HepG2 (cell line): ENCODE data around the gene PRSS53. TPM values are rescaled to one million over a fixed set of nuclear protein-coding genes. Genes with fewer than 3 reads are reported as not detected.

Experiments used
- ARID5B ChIP-seq: IDR thresholded peaks from 2 replicates; pipeline ENCODE4 v1.4.0; 2020; ENCODE audit warnings: mild to moderate bottlenecking, missing genetic modification reagents
- FOXO4 ChIP-seq: sonication (generic); formaldehyde crosslinking; conservative IDR thresholded peaks from 2 replicates; pipeline ENCODE4 v1.8.1; 2023; ENCODE audit warnings: missing genetic modification reagents
- HINFP ChIP-seq: sonication (generic); formaldehyde crosslinking; IDR thresholded peaks from 2 replicates; pipeline ENCODE4 v1.4.0; 2020; ENCODE audit warnings: low read depth, mild to moderate bottlenecking, missing genetic modification reagents
- MLLT10 ChIP-seq: sonication (generic); formaldehyde crosslinking; IDR thresholded peaks from 2 replicates; pipeline ENCODE4 v1.4.0; 2020; ENCODE audit warnings: missing genetic modification reagents
- NFIB ChIP-seq: sonication (generic); formaldehyde crosslinking; IDR thresholded peaks from 2 replicates; pipeline ENCODE4 v1.9.0; 2021; ENCODE audit warnings: missing genetic modification reagents, mild to moderate bottlenecking, borderline replicate concordance
- NFRKB ChIP-seq: fragments of 450-650 bp; IDR thresholded peaks from 2 replicates; pipeline ENCODE4 v1.6.1; 2017
- SATB2 ChIP-seq: sonication (generic); formaldehyde crosslinking; IDR thresholded peaks from 2 replicates; pipeline ENCODE4 v1.5.0; 2020; ENCODE audit warnings: missing genetic modification reagents
- TBP ChIP-seq: sonication (generic); formaldehyde crosslinking; IDR thresholded peaks from 2 replicates; pipeline ENCODE4 v1.5.0; 2020; ENCODE audit warnings: missing genetic modification reagents
- ZNF12 ChIP-seq: sonication (generic); formaldehyde crosslinking; IDR thresholded peaks from 2 replicates; pipeline ENCODE4 v1.5.0; 2020; ENCODE audit warnings: missing genetic modification reagents
- ZNF205 ChIP-seq: IDR thresholded peaks from 2 replicates; pipeline ENCODE4 v1.6.1; 2018; ENCODE audit warnings: missing biosample characterization, missing genetic modification reagents
- polyA plus RNA-seq, 8 experiments: library from polyadenylated mRNA; depleted of rRNA in 3 of 8; stranded (reverse) in 7 of 8; unstranded in 1 of 8; fragments of >200 nt; fragmentation: Illumina TruSeq in 4 of 8; extraction: Trizol in 4 of 8; gene quantifications; 2 replicates each; pipeline versions ENCODE4 v1.2.1 to v1.2.3, GENCODE V29; 2011 to 2016; ENCODE audit warnings: low read depth in 4 of 8, missing spikeins in 1 of 8, mixed read lengths in 1 of 8; ENCODE audit not compliant: insufficient read depth in 1 of 8
- total RNA-seq, 5 experiments: library from RNA; depleted of rRNA; stranded (reverse); fragments of >200 nt; fragmentation: Illumina TruSeq; extraction: Trizol; gene quantifications; 2 replicates each; pipeline ENCODE4 v1.2.3, GENCODE V29; 2016; ENCODE audit warnings: low read depth in 1 of 5
- TF ChIP-seq, protein P1 (sequence below): sonication (generic); formaldehyde crosslinking; IDR thresholded peaks from 2 replicates; pipeline ENCODE4 v1.5.0; 2020; ENCODE audit warnings: mild to moderate bottlenecking, missing genetic modification reagents
- TF ChIP-seq, protein P2 (sequence below): sonication (generic); formaldehyde crosslinking; IDR thresholded peaks from 2 replicates; pipeline ENCODE4 v1.8.0; 2022; ENCODE audit warnings: missing genetic modification reagents, mild to moderate bottlenecking, moderate library complexity, borderline replicate concordance

PRSS53 gene
- total and polyA plus RNA-seq, 2 of the 13 experiments (the other 11 are each of a cell fraction or from before 2014, with no cell fraction given) = 2.2 to 7.4 TPM

DNA sequence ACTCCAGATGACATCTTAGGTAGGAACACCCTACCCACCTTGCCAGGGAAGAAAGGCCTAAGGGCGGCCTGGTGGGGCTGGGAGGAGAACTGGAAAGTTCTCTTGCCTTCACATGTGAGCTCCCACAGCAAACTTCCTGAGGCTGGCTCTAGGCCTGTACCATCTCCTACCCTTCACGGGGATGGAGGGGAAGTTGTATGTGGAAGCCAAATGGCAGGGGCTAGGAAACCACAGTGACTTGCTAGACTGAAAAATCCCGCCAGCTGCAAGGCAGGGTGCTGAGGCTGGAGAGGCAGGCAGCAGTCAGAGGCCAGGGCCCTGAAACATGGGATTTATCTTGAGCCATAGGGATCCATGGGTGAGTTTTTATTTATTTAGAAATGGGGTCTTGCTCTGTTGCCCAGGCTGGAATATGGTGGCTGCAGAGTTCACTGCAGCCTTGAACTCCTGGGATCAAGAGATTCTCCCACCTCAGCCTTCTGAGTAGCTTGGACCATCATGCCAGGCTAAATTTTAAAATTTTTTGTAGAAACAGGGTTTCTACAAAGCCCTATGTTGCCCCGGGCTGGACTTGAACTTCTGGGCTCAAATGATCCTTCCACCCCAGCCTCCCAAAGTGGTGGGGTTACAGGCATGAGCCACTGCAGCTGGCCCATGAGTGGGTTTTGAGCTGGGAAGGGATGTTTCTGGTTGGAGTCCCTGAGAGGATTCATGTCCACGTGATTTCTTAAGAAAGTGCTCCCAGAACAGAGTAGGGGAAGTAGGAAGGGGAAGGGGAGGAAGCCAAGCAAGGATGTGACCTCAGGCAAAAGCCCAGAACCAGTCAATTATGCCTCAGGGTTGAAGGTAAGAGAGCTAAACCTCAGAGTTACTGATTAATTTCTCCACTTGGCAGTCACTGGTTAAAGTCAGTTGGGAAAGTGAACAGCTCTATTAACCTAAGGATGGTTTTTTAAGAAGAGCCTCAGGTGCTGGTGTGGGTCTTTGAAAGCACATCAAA lies 24.7 kb upstream of the PRSS53 start (continued):
- TF ChIP-seq ZNF12 (CRISPR knock-in tag) (peak; percentile 87; the same call in 1 of the 2 replicates), MLLT10 (CRISPR knock-in tag) (no peak), NFRKB (no peak), FOXO4 (CRISPR knock-in tag) (no peak), TBP (no peak), NFIB (CRISPR knock-in tag) (no peak), SATB2 (CRISPR knock-in tag) (no peak), ARID5B (CRISPR knock-in tag) (0 out of 2 replicates have a peak, but pooled peaks have one; percentile 7), ZNF205 (CRISPR knock-in tag) (no peak), HINFP (CRISPR knock-in tag) (no peak)
- TF ChIP-seq, protein P1, sequence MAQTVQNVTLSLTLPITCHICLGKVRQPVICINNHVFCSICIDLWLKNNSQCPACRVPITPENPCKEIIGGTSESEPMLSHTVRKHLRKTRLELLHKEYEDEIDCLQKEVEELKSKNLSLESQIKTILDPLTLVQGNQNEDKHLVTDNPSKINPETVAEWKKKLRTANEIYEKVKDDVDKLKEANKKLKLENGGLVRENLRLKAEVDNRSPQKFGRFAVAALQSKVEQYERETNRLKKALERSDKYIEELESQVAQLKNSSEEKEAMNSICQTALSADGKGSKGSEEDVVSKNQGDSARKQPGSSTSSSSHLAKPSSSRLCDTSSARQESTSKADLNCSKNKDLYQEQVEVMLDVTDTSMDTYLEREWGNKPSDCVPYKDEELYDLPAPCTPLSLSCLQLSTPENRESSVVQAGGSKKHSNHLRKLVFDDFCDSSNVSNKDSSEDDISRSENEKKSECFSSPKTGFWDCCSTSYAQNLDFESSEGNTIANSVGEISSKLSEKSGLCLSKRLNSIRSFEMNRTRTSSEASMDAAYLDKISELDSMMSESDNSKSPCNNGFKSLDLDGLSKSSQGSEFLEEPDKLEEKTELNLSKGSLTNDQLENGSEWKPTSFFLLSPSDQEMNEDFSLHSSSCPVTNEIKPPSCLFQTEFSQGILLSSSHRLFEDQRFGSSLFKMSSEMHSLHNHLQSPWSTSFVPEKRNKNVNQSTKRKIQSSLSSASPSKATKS = no peak
- TF ChIP-seq, protein P2, sequence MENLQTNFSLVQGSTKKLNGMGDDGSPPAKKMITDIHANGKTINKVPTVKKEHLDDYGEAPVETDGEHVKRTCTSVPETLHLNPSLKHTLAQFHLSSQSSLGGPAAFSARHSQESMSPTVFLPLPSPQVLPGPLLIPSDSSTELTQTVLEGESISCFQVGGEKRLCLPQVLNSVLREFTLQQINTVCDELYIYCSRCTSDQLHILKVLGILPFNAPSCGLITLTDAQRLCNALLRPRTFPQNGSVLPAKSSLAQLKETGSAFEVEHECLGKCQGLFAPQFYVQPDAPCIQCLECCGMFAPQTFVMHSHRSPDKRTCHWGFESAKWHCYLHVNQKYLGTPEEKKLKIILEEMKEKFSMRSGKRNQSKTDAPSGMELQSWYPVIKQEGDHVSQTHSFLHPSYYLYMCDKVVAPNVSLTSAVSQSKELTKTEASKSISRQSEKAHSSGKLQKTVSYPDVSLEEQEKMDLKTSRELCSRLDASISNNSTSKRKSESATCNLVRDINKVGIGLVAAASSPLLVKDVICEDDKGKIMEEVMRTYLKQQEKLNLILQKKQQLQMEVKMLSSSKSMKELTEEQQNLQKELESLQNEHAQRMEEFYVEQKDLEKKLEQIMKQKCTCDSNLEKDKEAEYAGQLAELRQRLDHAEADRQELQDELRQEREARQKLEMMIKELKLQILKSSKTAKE (CRISPR knock-in tag) = no peak
